Fibroblast of the aortic adventitia (primary cell): ENCODE results near the gene NEBL. TPM values are rescaled to one million over a fixed set of nuclear protein-coding genes. Genes with fewer than 3 reads are reported as not detected.

ENCODE experiments used
- DNase-seq: peaks from one replicate; pipeline ENCODE4 v3.0.0-alpha.2; 2010; ENCODE audit warnings: low read depth
- H3K4me3 ChIP-seq: 2 replicates; pipeline ENCODE4 v1.5.1; 2011; ENCODE audit warnings: low read depth, mild to moderate bottlenecking, control low read depth, low read length, moderate library complexity
- total RNA-seq: library from RNA; depleted of rRNA; stranded (reverse); fragments of >200 nt; gene quantifications from 2 replicates; pipeline ENCODE4 v1.2.3, GENCODE V29; 2012; ENCODE audit warnings: low replicate concordance
- TF ChIP-seq, protein P1 (sequence below): IDR thresholded peaks from 2 replicates; pipeline ENCODE4 v1.5.1; 2011; ENCODE audit warnings: mild to moderate bottlenecking, low read length, control low read depth, inconsistent platforms; ENCODE audit not compliant: insufficient read depth

NEBL gene
- total RNA-seq, 1 donor: 0.09 TPM

DNA sequence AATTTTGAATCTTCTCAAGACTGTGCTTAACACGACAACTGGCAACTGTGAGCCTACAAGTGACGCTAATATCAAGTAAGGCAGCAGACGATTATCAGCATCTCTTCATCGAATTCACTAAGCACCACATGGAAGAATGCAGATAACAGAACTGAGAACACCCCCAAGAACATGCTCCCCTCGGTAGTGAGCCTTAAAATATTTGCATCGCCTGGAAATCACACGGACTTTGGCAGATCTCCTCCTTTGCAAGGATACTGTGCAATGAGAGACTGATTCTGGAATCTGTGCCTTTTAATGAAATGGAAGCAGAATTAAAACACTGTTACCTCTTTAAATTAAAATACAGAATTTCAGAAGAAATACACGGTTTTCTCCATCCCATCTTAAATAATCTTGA is 38.2 kb upstream of the NEBL start:
- H3K4me3 ChIP-seq: no peak overlapping the region
- TF ChIP-seq, protein P1, sequence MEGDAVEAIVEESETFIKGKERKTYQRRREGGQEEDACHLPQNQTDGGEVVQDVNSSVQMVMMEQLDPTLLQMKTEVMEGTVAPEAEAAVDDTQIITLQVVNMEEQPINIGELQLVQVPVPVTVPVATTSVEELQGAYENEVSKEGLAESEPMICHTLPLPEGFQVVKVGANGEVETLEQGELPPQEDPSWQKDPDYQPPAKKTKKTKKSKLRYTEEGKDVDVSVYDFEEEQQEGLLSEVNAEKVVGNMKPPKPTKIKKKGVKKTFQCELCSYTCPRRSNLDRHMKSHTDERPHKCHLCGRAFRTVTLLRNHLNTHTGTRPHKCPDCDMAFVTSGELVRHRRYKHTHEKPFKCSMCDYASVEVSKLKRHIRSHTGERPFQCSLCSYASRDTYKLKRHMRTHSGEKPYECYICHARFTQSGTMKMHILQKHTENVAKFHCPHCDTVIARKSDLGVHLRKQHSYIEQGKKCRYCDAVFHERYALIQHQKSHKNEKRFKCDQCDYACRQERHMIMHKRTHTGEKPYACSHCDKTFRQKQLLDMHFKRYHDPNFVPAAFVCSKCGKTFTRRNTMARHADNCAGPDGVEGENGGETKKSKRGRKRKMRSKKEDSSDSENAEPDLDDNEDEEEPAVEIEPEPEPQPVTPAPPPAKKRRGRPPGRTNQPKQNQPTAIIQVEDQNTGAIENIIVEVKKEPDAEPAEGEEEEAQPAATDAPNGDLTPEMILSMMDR: no peak
- no peak for DNase-seq

DNA sequence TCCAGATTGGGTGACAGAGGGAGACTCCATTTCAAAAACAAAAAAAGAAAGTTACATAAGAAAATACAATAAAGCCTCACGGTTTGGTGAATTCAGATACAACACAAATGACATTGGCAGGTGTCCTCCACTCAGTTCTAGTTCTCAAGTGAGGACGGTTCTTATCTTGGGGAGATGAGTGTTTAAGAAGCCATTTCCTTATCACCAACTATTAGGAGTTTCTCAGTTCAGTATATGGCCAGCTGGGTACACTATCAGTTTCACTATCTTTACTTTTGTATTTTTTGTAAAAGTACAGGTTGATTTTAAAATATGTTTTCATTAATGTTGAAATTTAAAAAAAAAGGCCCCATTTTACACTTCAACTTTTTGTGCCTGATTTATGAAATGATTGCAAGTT is 36.6 kb upstream of the NEBL start:
- no peak overlapping the region for H3K4me3 ChIP-seq
- TF ChIP-seq, protein P1: no peak
- no peak for DNase-seq

DNA sequence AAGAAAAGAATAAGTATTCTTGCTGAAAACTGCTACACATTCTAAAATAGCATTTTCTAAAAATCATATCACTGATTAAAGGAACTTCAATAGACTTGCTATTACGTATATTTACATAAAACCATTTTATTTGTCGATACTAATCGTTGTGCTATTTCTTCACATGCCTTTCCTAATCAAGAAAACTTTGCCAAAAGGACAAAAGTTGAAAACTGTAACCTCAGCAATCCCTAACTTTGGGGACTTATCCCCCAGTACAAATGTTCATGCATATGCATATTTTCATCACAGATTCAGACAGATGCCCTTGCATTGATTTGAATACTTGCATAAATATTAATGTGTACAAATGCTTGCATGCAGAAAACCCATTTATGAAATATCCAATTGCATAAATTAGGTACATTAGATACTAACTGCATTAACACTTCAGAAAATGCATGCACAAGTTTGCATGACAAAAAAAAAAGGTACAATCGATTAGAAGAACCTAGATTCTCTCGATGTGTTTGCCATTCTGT is 35.6 kb upstream of the NEBL start:
- no peak for DNase-seq
- H3K4me3 ChIP-seq: no peak overlapping the region

DNA sequence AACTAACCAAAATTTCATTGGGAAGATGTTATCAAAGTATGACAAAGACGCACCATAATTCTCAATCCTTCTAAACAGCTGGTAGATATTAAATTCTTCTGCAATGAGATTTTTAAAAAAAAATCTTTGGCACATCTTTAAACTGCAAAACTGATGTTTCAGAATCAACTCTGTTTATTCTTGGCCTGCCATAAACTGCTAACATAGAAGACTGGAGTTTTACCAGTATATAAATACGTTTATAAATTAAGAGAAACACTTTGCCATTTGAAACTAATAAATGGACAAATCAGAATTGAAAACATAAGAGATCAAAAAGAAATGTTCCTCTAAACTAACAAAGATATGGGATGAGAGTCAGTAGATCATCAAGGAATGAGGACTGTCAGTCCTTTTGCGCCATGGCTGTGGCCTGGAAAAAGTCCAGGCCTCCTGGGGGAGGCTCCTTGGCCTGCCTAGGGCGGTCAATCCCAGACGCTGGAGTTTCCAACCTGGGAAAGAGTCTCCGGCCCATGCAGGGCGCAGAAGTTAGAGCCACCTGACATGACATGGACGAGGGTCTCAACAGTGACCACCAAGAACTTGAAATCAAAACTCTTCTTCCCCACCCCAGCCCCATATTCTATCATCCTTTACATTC is 34.2 kb upstream of the NEBL start:
- DNase-seq: no peak
- TF ChIP-seq, protein P1: no peak
- H3K4me3 ChIP-seq: no peak overlapping the region

More for the DNA sequence above, 35.6 kb upstream of the NEBL start:
- TF ChIP-seq, protein P1: no peak

DNA sequence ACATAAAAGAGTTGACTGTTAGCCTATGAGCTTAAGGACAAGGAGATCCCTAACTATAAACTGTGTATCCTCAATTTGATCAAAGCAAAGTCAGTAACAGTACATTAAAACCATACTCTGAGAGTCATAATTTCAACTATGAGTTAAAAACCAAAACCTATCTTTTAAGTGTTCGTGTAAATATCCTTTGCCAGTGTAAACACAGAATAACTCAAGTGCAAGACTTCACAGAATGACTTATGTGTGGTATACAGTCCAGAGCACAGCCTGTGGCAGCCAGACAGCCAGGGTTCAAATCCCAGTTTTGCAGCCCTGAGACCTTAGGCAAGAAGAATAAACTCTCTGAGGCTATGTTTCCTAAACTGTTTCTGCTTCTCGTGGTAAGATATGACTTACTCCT is 30.3 kb upstream of the NEBL start:
- H3K4me3 ChIP-seq: no peak overlapping the region
- no peak for DNase-seq
- TF ChIP-seq, protein P1: no peak

DNA sequence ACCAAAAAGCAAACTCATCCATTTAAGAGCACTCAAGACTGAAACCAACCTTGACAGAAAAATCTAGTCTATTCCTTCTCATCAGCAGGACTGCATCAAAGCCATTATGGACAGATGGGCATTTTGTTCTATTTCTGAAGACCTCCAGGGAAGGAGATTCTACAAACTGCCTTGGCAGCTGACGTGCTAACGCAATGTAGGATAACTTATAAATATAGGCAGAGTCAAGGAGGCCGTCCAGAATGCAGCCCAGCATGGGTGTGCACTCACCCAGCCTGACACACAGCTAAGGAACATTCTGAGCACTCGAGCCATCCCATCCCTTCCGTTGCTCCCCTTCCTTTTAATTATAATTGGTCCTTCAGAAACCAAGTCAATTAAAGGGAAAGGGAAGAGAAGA is 25.3 kb upstream of the NEBL start:
- no peak for DNase-seq
- TF ChIP-seq, protein P1: no peak
- no peak overlapping the region for H3K4me3 ChIP-seq

DNA sequence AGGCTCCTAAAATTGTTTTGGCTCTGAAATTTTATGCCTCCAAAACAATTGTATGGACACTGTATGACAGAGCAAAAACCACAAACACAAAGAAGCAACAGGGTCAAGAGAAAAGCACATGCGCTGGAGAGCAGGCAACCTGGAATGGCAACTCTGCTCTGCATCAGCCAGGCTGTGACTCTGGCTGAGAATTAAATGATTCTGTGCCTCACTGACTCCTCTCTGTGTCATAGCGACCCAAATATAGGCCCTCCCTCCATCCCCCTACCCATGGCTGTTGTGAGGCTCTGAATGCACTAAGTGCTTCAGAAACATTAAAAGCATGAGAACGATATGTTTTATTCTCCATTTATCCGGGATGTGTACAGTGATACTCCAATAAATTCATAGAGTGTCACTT is 24.9 kb upstream of the NEBL start:
- TF ChIP-seq, protein P1: no peak
- DNase-seq: no peak
- H3K4me3 ChIP-seq: no peak overlapping the region
